ENCODE data around the gene WDR1. TPM values are rescaled to one million over a fixed set of nuclear protein-coding genes. Genes with fewer than 3 reads are reported as not detected.

Gene WDR1
- total RNA-seq, 2 experiments from 2014 or later = 77.6 to 152 TPM

- H3K4me1 ChIP-seq (ENCODE audit: insufficient read depth, low read length, poor library complexity, severe bottlenecking) = no peaks in the 10 kb centered on the region
- TF ChIP-seq EZH2phosphoT487 (IDR thresholded peaks at IDR 0.05; ENCODE audit: borderline replicate concordance, low read depth, low read length) = no peak
- TF ChIP-seq CTCF (conservative IDR thresholded peaks at IDR 0.05; ENCODE audit: low read length) = no peak
- H3K9me2 ChIP-seq (ENCODE audit: insufficient read depth, low read length) = no peaks in the 10 kb centered on the region
- no peaks in the 10 kb centered on the region for H3K79me2 ChIP-seq (ENCODE audit: insufficient read depth, low read depth, low read length)
- H3K36me3 ChIP-seq (ENCODE audit: insufficient read depth, low read length) = peaks cover 97% of the 10 kb centered on the region
- H3K27ac ChIP-seq (ENCODE audit: low read depth, low read length, poor library complexity, severe bottlenecking) = no peak overlapping the region
- H2AFZ ChIP-seq (ENCODE audit: low read length) = no peak overlapping the region
- no peak for DNase-seq (ENCODE audit: low spot score)
- H3K9me3 ChIP-seq (ENCODE audit: low read length) = no peaks in the 10 kb centered on the region
- POLR2A ChIA-PET = no interaction called here
- H3K4me2 ChIP-seq (ENCODE audit: low read length) = no peak overlapping the region
- CTCF ChIA-PET (ENCODE audit: unreplicated experiment) = no interaction called here
- no TSS peak for BruUV-seq (replicated peaks)
- intact Hi-C loops (cut with micrococcal nuclease; ENCODE audit: unreplicated experiment) = no loop called here
- no peak overlapping the region for H3K4me3 ChIP-seq (ENCODE audit: low read depth, low read length, poor library complexity, severe bottlenecking)
- H4K20me1 ChIP-seq (ENCODE audit: insufficient read depth, low read length) = no peaks in the 10 kb centered on the region
These were observed 18.5 kb downstream of the WDR1 start for GRCh38 chr4:10097906-10098779.

GRCh38 chr4:10096978-10097335 lies 19.6 kb downstream of the WDR1 start:
- Histone ChIP-seq H3K36me3 (ENCODE audit: insufficient read depth, low read length) (peaks cover 98% of the 10 kb centered on the region), H3K9me3 (ENCODE audit: low read length) (no peaks in the 10 kb centered on the region), H3K4me3 (ENCODE audit: low read depth, low read length, poor library complexity, severe bottlenecking) (no peak overlapping the region), H2AFZ (ENCODE audit: low read length) (no peak overlapping the region), H3K79me2 (ENCODE audit: insufficient read depth, low read depth, low read length) (no peaks in the 10 kb centered on the region), H4K20me1 (ENCODE audit: insufficient read depth, low read length) (no peaks in the 10 kb centered on the region), H3K27ac (ENCODE audit: low read depth, low read length, poor library complexity, severe bottlenecking) (no peak overlapping the region), H3K4me1 (ENCODE audit: insufficient read depth, low read length, poor library complexity, severe bottlenecking) (no peaks in the 10 kb centered on the region), H3K4me2 (ENCODE audit: low read length) (no peak overlapping the region), H3K9me2 (ENCODE audit: insufficient read depth, low read length) (no peaks in the 10 kb centered on the region)
- CTCF ChIA-PET (ENCODE audit: unreplicated experiment) = no interaction called here
- POLR2A ChIA-PET = no interaction called here
- TF ChIP-seq EZH2phosphoT487 (IDR thresholded peaks at IDR 0.05; ENCODE audit: borderline replicate concordance, low read depth, low read length) = no peak
- TF ChIP-seq CTCF (conservative IDR thresholded peaks at IDR 0.05; ENCODE audit: low read length) = no peak
- intact Hi-C loops (cut with micrococcal nuclease; ENCODE audit: unreplicated experiment) = no loop called here
- BruUV-seq (replicated peaks) = no TSS peak
- no peak for DNase-seq (ENCODE audit: low spot score)

- no TSS peak for BruUV-seq (replicated peaks)
- H3K4me2 ChIP-seq (ENCODE audit: low read length) = no peak overlapping the region
- no peak overlapping the region for H3K4me3 ChIP-seq (ENCODE audit: low read depth, low read length, poor library complexity, severe bottlenecking)
- POLR2A ChIA-PET = no interaction called here
- intact Hi-C loops (cut with micrococcal nuclease; ENCODE audit: unreplicated experiment) = no loop called here
- H3K79me2 ChIP-seq (ENCODE audit: insufficient read depth, low read depth, low read length) = no peaks in the 10 kb centered on the region
- peaks cover 98% of the 10 kb centered on the region for H3K36me3 ChIP-seq (ENCODE audit: insufficient read depth, low read length)
- H3K27ac ChIP-seq (ENCODE audit: low read depth, low read length, poor library complexity, severe bottlenecking) = no peak overlapping the region
- no peaks in the 10 kb centered on the region for H4K20me1 ChIP-seq (ENCODE audit: insufficient read depth, low read length)
- H3K4me1 ChIP-seq (ENCODE audit: insufficient read depth, low read length, poor library complexity, severe bottlenecking) = no peaks in the 10 kb centered on the region
- H2AFZ ChIP-seq (ENCODE audit: low read length) = no peak overlapping the region
- no peak for DNase-seq (ENCODE audit: low spot score)
- CTCF ChIA-PET (ENCODE audit: unreplicated experiment) = no interaction called here
- TF ChIP-seq EZH2phosphoT487 (IDR thresholded peaks at IDR 0.05; ENCODE audit: borderline replicate concordance, low read depth, low read length) (no peak), CTCF (conservative IDR thresholded peaks at IDR 0.05; ENCODE audit: low read length) (no peak)
- no peaks in the 10 kb centered on the region for H3K9me3 ChIP-seq (ENCODE audit: low read length)
- no peaks in the 10 kb centered on the region for H3K9me2 ChIP-seq (ENCODE audit: insufficient read depth, low read length)
These were observed 20.2 kb downstream of the WDR1 start for GRCh38 chr4:10096201-10096977.
